Transverse colon (tissue), 4 donors: ENCODE measurements around the gene ZNF892. TPM values are rescaled to one million over a fixed set of nuclear protein-coding genes. Genes with fewer than 3 reads are reported as not detected.

Experiments
- DNase-seq: peaks from one replicate; pipeline ENCODE4 v3.0.0-alpha.2; 2019
- H3K27ac ChIP-seq, 4 donors: fragments of 200-600 bp; sonication (generic); 2 replicates each; pipeline ENCODE4 v1.5.1; 2016 to 2018; ENCODE audit warnings: inconsistent platforms in 4 of 4
- H3K27me3 ChIP-seq: fragments of 200-600 bp; sonication (generic); 2 replicates; pipeline ENCODE4 v1.5.1; 2017; ENCODE audit warnings: inconsistent platforms
- H3K36me3 ChIP-seq, 4 donors: fragments of 200-600 bp; sonication (generic); 2 replicates each; pipeline ENCODE4 v1.5.1; 2017 to 2019; ENCODE audit warnings: inconsistent platforms in 4 of 4
- H3K4me1 ChIP-seq, 4 donors: fragments of 200-600 bp; sonication (generic); 2 replicates each; pipeline ENCODE4 v1.5.1; 2017 to 2020; ENCODE audit warnings: inconsistent platforms in 4 of 4
- H3K4me3 ChIP-seq, 4 donors: fragments of 200-600 bp; sonication (generic); 1 replicate in 1 of 4; 2 replicates in 3 of 4; pipeline versions ENCODE4 v1.5.1 to v1.6.1; 2017 to 2019; ENCODE audit warnings: inconsistent platforms in 4 of 4
- H3K9me3 ChIP-seq, 2 donors: fragments of 200-600 bp; sonication (generic); 2 replicates each; pipeline ENCODE4 v1.5.1; 2017 to 2019; ENCODE audit warnings: inconsistent platforms in 2 of 2
- CTCF ChIP-seq, 5 experiments: fragments of 200-600 bp in 3 of 5; fragments of 450-650 bp in 2 of 5; sonication (generic) in 3 of 5; IDR thresholded peaks; 1 replicate in 2 of 5; 2 replicates in 3 of 5; pipeline ENCODE4 v1.5.1; 2016 to 2017; ENCODE audit warnings: antibody characterized with exemption in 5 of 5, inconsistent platforms in 3 of 5, mild to moderate bottlenecking in 2 of 5, moderate library complexity in 1 of 5
- EP300 ChIP-seq: sonication (generic); formaldehyde crosslinking; IDR thresholded peaks from one replicate; pipeline ENCODE4 v1.6.1; 2017; ENCODE audit warnings: antibody characterized with exemption, low read depth
- POLR2A ChIP-seq: fragments of 450-650 bp; IDR thresholded peaks from one replicate; pipeline ENCODE4 v1.6.1; 2016; ENCODE audit warnings: antibody characterized with exemption, mild to moderate bottlenecking, moderate library complexity
- POLR2AphosphoS5 ChIP-seq, 3 donors: sonication (generic); formaldehyde crosslinking; IDR thresholded peaks; one replicate each; pipeline ENCODE4 v1.6.1; 2016; ENCODE audit warnings: antibody characterized with exemption in 3 of 3
- WGBS, 2 donors: methylation state at CpG; one replicate each; pipeline ENCODE4 v1.1.5; 2018; ENCODE audit warnings: low coverage in 1 of 2; 5-methylcytosine and 5-hydroxymethylcytosine counted together
- in situ Hi-C, 4 donors: fragments of 200-750 bp; cut with MboI; loops; one replicate each; pipeline versions ENCODE4 v1.15.0 to v1.15.1; 2017; ENCODE audit warnings: low sequenced_read_pairs in 3 of 4, low pct_ligation_motif_present in 1 of 4, low pct_unique_long_range_greater_than_20kb in 1 of 4
- intact Hi-C: fragments of 100-400 bp; cut with DNase I; formaldehyde crosslinking; loops from one replicate; pipeline ENCODE4 v1.15.1; 2023; ENCODE audit warnings: low total_unique reads
- total RNA-seq, 4 donors: library from RNA; depleted of rRNA; stranded (reverse); fragments of >200 nt; gene quantifications; one replicate each; pipeline ENCODE4 v1.1.0, GENCODE V29; 2016

ZNF892 gene
- total RNA-seq, 4 donors from 2014 or later: 3.4 to 6.8 (median 3.5) TPM; not detected in 1

GRCh38 chr2:95220449-95220848, 13.1 kb downstream of the ZNF892 start:
- Histone ChIP-seq H3K27me3 (no peaks in the 10 kb centered on the region), H3K27ac (no peak overlapping the region), H3K4me1 (no peaks in the 10 kb centered on the region), H3K36me3 (peaks cover 0 to 20% (median 3%) of the 10 kb centered on the region in 4 donors), H3K9me3 (peaks cover 67 to 88% of the 10 kb centered on the region in 2 donors), H3K4me3 (no peak overlapping the region)
- WGBS, 2 donors: 92 to 95% methylated on average over 2 to 3 of the region's 3 CpGs
- intact Hi-C loops (no loop called here), in situ Hi-C loops (loop anchor here in 1 of 4 donors (10.0 kb wide), 1 partner anchor 94 kb away; no protein-coding TSS in a partner anchor)
- TF ChIP-seq CTCF (IDR thresholded peaks at IDR 0.05): no peak
- TF ChIP-seq EP300: no peak
- no peak for TF ChIP-seq POLR2AphosphoS5 (IDR thresholded peaks at IDR 0.05)
- TF ChIP-seq POLR2A: no peak
- DNase-seq: no peak

- peaks cover 25 to 38% of the 10 kb centered on the region in 2 donors for H3K9me3 ChIP-seq
- no peaks in the 10 kb centered on the region for H3K27me3 ChIP-seq
- no peak overlapping the region for H3K4me3 ChIP-seq
- DNase-seq: no peak
- intact Hi-C loops: no loop called here
- H3K27ac ChIP-seq: no peak overlapping the region
- no peaks in the 10 kb centered on the region for H3K4me1 ChIP-seq
- H3K36me3 ChIP-seq: peaks cover 0 to 1% (median 0%) of the 10 kb centered on the region in 4 donors
- TF ChIP-seq CTCF (IDR thresholded peaks at IDR 0.05) (no peak), POLR2AphosphoS5 (IDR thresholded peaks at IDR 0.05) (no peak), EP300 (no peak), POLR2A (no peak)
- in situ Hi-C loops: loop anchor here in 1 of 4 donors (10.0 kb wide), 1 partner anchor 89 kb away; no protein-coding TSS in a partner anchor
Observed at GRCh38 chr2:95225658-95226057, 18.3 kb downstream of the ZNF892 start.

- Histone ChIP-seq H3K4me1 (no peaks in the 10 kb centered on the region), H3K36me3 (no peaks in the 10 kb centered on the region), H3K4me3 (no peak overlapping the region), H3K9me3 (no peaks in the 10 kb centered on the region), H3K27ac (no peak overlapping the region), H3K27me3 (no peaks in the 10 kb centered on the region)
- in situ Hi-C loops (no loop called here), intact Hi-C loops (no loop called here)
- 25 to 40% methylated on average over 2 to 3 of the region's 3 CpGs for WGBS, 2 donors
- TF ChIP-seq EP300 (no peak), POLR2A (no peak), CTCF (IDR thresholded peaks at IDR 0.05) (peak; percentile 62 to 74 (median 68)), POLR2AphosphoS5 (IDR thresholded peaks at IDR 0.05) (no peak)
- peak; percentile 69 for DNase-seq
Observed at GRCh38 chr2:95231723-95232122, 24.4 kb downstream of the ZNF892 start.

GRCh38 chr2:95232232-95232631, 24.9 kb downstream of the ZNF892 start:
- TF ChIP-seq POLR2A (no peak), EP300 (no peak), POLR2AphosphoS5 (IDR thresholded peaks at IDR 0.05) (no peak), CTCF (IDR thresholded peaks at IDR 0.05) (no peak)
- Histone ChIP-seq H3K27ac (no peak overlapping the region), H3K4me3 (no peak overlapping the region), H3K36me3 (no peaks in the 10 kb centered on the region), H3K27me3 (no peaks in the 10 kb centered on the region), H3K9me3 (no peaks in the 10 kb centered on the region), H3K4me1 (no peaks in the 10 kb centered on the region)
- no peak for DNase-seq
- in situ Hi-C loops: no loop called here
- intact Hi-C loops: no loop called here
- 78% methylated on average over 1 of the region's 1 CpG; no CpG with 5 or more reads in 1 of the 2 donors for WGBS, 2 donors
